H9 (cell line): ENCODE measurements around the gene SIGLEC7. TPM values are rescaled to one million over a fixed set of nuclear protein-coding genes. Genes with fewer than 3 reads are reported as not detected.

Experiments
- DNase-seq: peaks from one replicate; pipeline ENCODE4 v3.0.0-alpha.2; 2017
- H2AFZ ChIP-seq: one replicate; pipeline ENCODE4 v1.6.1; 2013; ENCODE audit warnings: mild to moderate bottlenecking, low read length, control low read depth, moderate library complexity
- H2AK5ac ChIP-seq: 2 replicates; pipeline ENCODE4 v1.6.1; 2013; ENCODE audit warnings: low read length, control low read depth, mixed read lengths; ENCODE audit not compliant: insufficient read length
- H2BK120ac ChIP-seq: one replicate; pipeline ENCODE4 v1.6.1; 2013; ENCODE audit warnings: low read depth, mild to moderate bottlenecking, low read length, control low read depth, inconsistent platforms; ENCODE audit not compliant: poor library complexity, severe bottlenecking
- H2BK12ac ChIP-seq: 2 replicates; pipeline ENCODE4 v1.6.1; 2013; ENCODE audit warnings: low read length, control low read depth, mixed read lengths, low read depth; ENCODE audit not compliant: insufficient read length
- H2BK15ac ChIP-seq: 2 replicates; pipeline ENCODE4 v1.6.1; 2013; ENCODE audit warnings: low read depth, low read length, control low read depth
- H2BK20ac ChIP-seq: one replicate; pipeline ENCODE4 v1.6.1; 2013; ENCODE audit warnings: low read depth, mild to moderate bottlenecking, low read length, control low read depth, inconsistent platforms; ENCODE audit not compliant: poor library complexity, severe bottlenecking
- H2BK5ac ChIP-seq: 2 replicates; pipeline ENCODE4 v1.6.1; 2013; ENCODE audit warnings: low read length, control low read depth, mixed read lengths; ENCODE audit not compliant: insufficient read length
- H3K14ac ChIP-seq: 2 replicates; pipeline ENCODE4 v1.6.1; 2013; ENCODE audit warnings: low read length, control low read depth; ENCODE audit not compliant: insufficient read depth
- H3K18ac ChIP-seq: 2 replicates; pipeline ENCODE4 v1.6.1; 2013; ENCODE audit warnings: low read depth, mild to moderate bottlenecking, mixed read lengths, low read length, control low read depth; ENCODE audit not compliant: insufficient read length
- H3K23ac ChIP-seq: 2 replicates; pipeline ENCODE4 v1.6.1; 2013; ENCODE audit warnings: low read length, control low read depth, mixed read lengths, low read depth; ENCODE audit not compliant: insufficient read length
- H3K23me2 ChIP-seq: 2 replicates; pipeline ENCODE4 v1.6.1; 2013; ENCODE audit warnings: low read depth, mild to moderate bottlenecking, mixed read lengths, low read length, control low read depth; ENCODE audit not compliant: insufficient read length, poor library complexity, severe bottlenecking
- H3K27ac ChIP-seq: 2 replicates; pipeline ENCODE4 v1.5.1; 2013; ENCODE audit warnings: low read length, control low read depth, mixed read lengths, low read depth; ENCODE audit not compliant: insufficient read length
- H3K27me3 ChIP-seq: 2 replicates; pipeline ENCODE4 v1.6.1; 2013; ENCODE audit warnings: low read length, control low read depth, inconsistent platforms; ENCODE audit not compliant: insufficient read depth
- H3K4ac ChIP-seq: 2 replicates; pipeline ENCODE4 v1.6.1; 2013; ENCODE audit warnings: low read depth, mild to moderate bottlenecking, control low read depth, inconsistent platforms, low read length, moderate library complexity
- H3K4me1 ChIP-seq: 2 replicates; pipeline ENCODE4 v1.6.1; 2013; ENCODE audit warnings: low read length, control low read depth, inconsistent platforms; ENCODE audit not compliant: insufficient read depth
- H3K4me2 ChIP-seq: 2 replicates; pipeline ENCODE4 v1.6.1; 2013; ENCODE audit warnings: low read length, control low read depth, mixed read lengths; ENCODE audit not compliant: insufficient read length, insufficient read depth
- H3K56ac ChIP-seq: 2 replicates; pipeline ENCODE4 v1.6.1; 2013; ENCODE audit warnings: low read depth, mild to moderate bottlenecking, mixed read lengths, low read length, control low read depth; ENCODE audit not compliant: insufficient read length
- H3K79me1 ChIP-seq: 2 replicates; pipeline ENCODE4 v1.6.1; 2013; ENCODE audit warnings: low read depth, mild to moderate bottlenecking, moderate library complexity, low read length, control low read depth, inconsistent platforms; ENCODE audit not compliant: insufficient read depth, poor library complexity, severe bottlenecking
- H3K79me2 ChIP-seq: 2 replicates; pipeline ENCODE4 v1.6.1; 2013; ENCODE audit warnings: low read length, control low read depth, inconsistent platforms; ENCODE audit not compliant: insufficient read depth
- H3K9ac ChIP-seq: 2 replicates; pipeline ENCODE4 v1.6.1; 2013; ENCODE audit warnings: low read length, control low read depth, mixed read lengths; ENCODE audit not compliant: insufficient read length; ENCODE audit errors: extremely low read depth
- H3K9me3 ChIP-seq: one replicate; pipeline ENCODE4 v1.6.1; 2013; ENCODE audit warnings: low read depth, low read length, inconsistent platforms; ENCODE audit not compliant: control insufficient read depth
- H3T11ph ChIP-seq: one replicate; pipeline ENCODE4 v1.6.1; 2013; ENCODE audit warnings: mild to moderate bottlenecking, low read length, control low read depth, inconsistent platforms
- H4K20me1 ChIP-seq: one replicate; pipeline ENCODE4 v1.6.1; 2013; ENCODE audit not compliant: control insufficient read depth, insufficient read length, insufficient read depth
- H4K5ac ChIP-seq: 2 replicates; pipeline ENCODE4 v1.6.1; 2013; ENCODE audit warnings: low read depth, mild to moderate bottlenecking, mixed read lengths, low read length, control low read depth; ENCODE audit not compliant: insufficient read length
- H4K8ac ChIP-seq: replicated peaks from 2 replicates; pipeline ENCODE4 v1.6.1; 2013; ENCODE audit warnings: low read length, control low read depth, mixed read lengths, low read depth; ENCODE audit not compliant: insufficient read length
- H4K91ac ChIP-seq: 2 replicates; pipeline ENCODE4 v1.6.1; 2013; ENCODE audit warnings: low read depth, mild to moderate bottlenecking, moderate library complexity, mixed read lengths, low read length, control low read depth; ENCODE audit not compliant: insufficient read length
- H3K27ac Mint-ChIP-seq, 3 experiments: 2 replicates in 2 of 3; 3 replicates in 1 of 3; pipeline ENCODE4 v1.8.0; 2020 to 2021; ENCODE audit warnings: mixed read lengths in 3 of 3, mild to moderate bottlenecking in 1 of 3, moderate library complexity in 1 of 3
- H3K27me3 Mint-ChIP-seq: 2 replicates; pipeline ENCODE4 v1.8.0; 2021; ENCODE audit warnings: low read depth, mild to moderate bottlenecking, moderate library complexity, mixed read lengths
- H3K36me3 Mint-ChIP-seq, 3 experiments: 2 replicates in 2 of 3; 3 replicates in 1 of 3; pipeline ENCODE4 v1.8.0; 2020 to 2021; ENCODE audit warnings: low read depth in 3 of 3, mixed read lengths in 3 of 3; ENCODE audit not compliant: insufficient read depth in 1 of 3
- H3K4me1 Mint-ChIP-seq, 2 experiments: 2 replicates each; pipeline ENCODE4 v1.8.0; 2020; ENCODE audit warnings: mixed read lengths in 2 of 2
- H3K4me3 Mint-ChIP-seq, 2 experiments: 2 replicates in 1 of 2; 3 replicates in 1 of 2; pipeline ENCODE4 v1.8.0; 2020 to 2021; ENCODE audit warnings: mild to moderate bottlenecking in 2 of 2, mixed read lengths in 2 of 2, moderate library complexity in 1 of 2
- H3K9me3 Mint-ChIP-seq, 2 experiments: 2 replicates in 1 of 2; 3 replicates in 1 of 2; pipeline ENCODE4 v1.8.0; 2020; ENCODE audit warnings: mild to moderate bottlenecking in 2 of 2, mixed read lengths in 2 of 2, moderate library complexity in 1 of 2
- WGBS: extraction: QIAGEN DNeasy Blood & Tissue Kit; methylation state at CpG from one replicate; pipeline ENCODE4 v1.1.7; 2013; ENCODE audit warnings: missing lambda C conversion rate, low lambda C conversion rate, mixed read lengths; ENCODE audit not compliant: insufficient read length; ENCODE audit errors: extremely low coverage; 5-methylcytosine and 5-hydroxymethylcytosine counted together
- total RNA-seq: library from RNA; stranded (reverse); gene quantifications from 2 replicates; pipeline ENCODE4 v1.2.1, GENCODE V29; 2021
- TF ChIP-seq, protein P1 (sequence below): fragments of 200-600 bp; sonication (generic); conservative IDR thresholded peaks from 3 replicates; pipeline ENCODE4 v1.8.0; 2021; ENCODE audit warnings: antibody characterized with exemption, mild to moderate bottlenecking

Gene SIGLEC7
- total RNA-seq, 1 experiment from 2014 or later = not detected

DNA sequence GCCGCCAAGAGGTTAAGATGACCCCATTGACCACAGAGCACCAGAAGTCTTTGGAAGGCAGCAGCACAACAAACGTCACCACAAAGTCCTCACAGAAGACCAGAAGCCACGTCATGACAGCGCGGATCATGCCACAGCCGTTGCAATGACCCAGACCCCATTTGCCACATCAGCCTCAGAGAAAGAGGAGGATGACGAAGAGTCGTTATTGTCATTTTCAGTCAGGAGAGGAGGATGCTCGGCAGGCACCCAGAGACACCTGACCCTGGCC, 53.1 kb downstream of the SIGLEC7 start:
- no CpG with 5 or more reads among the region's 9 CpGs for WGBS
- Histone ChIP-seq H2BK5ac (no peak overlapping the region), H3K79me1 (no peaks in the 10 kb centered on the region), H4K8ac (no peak overlapping the region), H2AFZ (no peak overlapping the region), H3K9me3 (no peaks in the 10 kb centered on the region), H2BK20ac (no peak overlapping the region), H2BK15ac (no peak overlapping the region), H3K14ac (no peak overlapping the region), H3K4ac (no peak overlapping the region), H2BK12ac (no peak overlapping the region), H4K20me1 (no peaks in the 10 kb centered on the region), H3K4me2 (no peak overlapping the region), H2BK120ac (no peak overlapping the region), H3K27me3 (no peaks in the 10 kb centered on the region; the same call in 1 of the 2 replicates), H3K27ac (no peak overlapping the region), H3K9ac (no peak overlapping the region), H3K4me1 (no peaks in the 10 kb centered on the region), H4K5ac (no peak overlapping the region), H3K79me2 (no peaks in the 10 kb centered on the region), H3K18ac (no peak overlapping the region), H3K23ac (no peak overlapping the region), H3T11ph (no peak overlapping the region), H3K23me2 (peaks cover 3% of the 10 kb centered on the region), H3K56ac (peak overlapping the region; percentile 55), H2AK5ac (no peak overlapping the region), H4K91ac (no peak overlapping the region)
- peaks cover 0 to 72% of the 10 kb centered on the region in 2 experiments; a peak in 3 of 5 replicates for H3K9me3 Mint-ChIP-seq
- H3K4me1 Mint-ChIP-seq = no peaks in the 10 kb centered on the region
- H3K36me3 Mint-ChIP-seq = no peaks in the 10 kb centered on the region
- H3K4me3 Mint-ChIP-seq = no peak overlapping the region
- TF ChIP-seq, protein P1, sequence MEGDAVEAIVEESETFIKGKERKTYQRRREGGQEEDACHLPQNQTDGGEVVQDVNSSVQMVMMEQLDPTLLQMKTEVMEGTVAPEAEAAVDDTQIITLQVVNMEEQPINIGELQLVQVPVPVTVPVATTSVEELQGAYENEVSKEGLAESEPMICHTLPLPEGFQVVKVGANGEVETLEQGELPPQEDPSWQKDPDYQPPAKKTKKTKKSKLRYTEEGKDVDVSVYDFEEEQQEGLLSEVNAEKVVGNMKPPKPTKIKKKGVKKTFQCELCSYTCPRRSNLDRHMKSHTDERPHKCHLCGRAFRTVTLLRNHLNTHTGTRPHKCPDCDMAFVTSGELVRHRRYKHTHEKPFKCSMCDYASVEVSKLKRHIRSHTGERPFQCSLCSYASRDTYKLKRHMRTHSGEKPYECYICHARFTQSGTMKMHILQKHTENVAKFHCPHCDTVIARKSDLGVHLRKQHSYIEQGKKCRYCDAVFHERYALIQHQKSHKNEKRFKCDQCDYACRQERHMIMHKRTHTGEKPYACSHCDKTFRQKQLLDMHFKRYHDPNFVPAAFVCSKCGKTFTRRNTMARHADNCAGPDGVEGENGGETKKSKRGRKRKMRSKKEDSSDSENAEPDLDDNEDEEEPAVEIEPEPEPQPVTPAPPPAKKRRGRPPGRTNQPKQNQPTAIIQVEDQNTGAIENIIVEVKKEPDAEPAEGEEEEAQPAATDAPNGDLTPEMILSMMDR = no peak
- H3K27ac Mint-ChIP-seq = no peak overlapping the region; a peak in 1 of 7 replicates
- DNase-seq = no peak
- peaks cover 21% of the 10 kb centered on the region for H3K27me3 Mint-ChIP-seq
